Lung microvascular endothelial cell (primary cell): Measurements from ENCODE around the gene UROD. TPM values are rescaled to one million over a fixed set of nuclear protein-coding genes. Genes with fewer than 3 reads are reported as not detected.
"Not testable (repeated sequence)": the region's sequence is repeated elsewhere in the genome, so short reads cannot be mapped to it uniquely, and the experiment has no call there.

Experiments
- DNase-seq, 2 donors: peaks; one replicate each; pipeline versions ENCODE4 v3.0.0 to v3.0.0-alpha.2; 2010; ENCODE audit warnings: low read depth in 2 of 2
- total RNA-seq: library from RNA; depleted of rRNA; stranded (reverse); fragments of >200 nt; gene quantifications from 2 replicates; pipeline ENCODE4 v1.2.1, GENCODE V29; 2014

UROD gene
- total RNA-seq, 1 donor from 2014 or later, result 240 TPM

- no peak for DNase-seq
Measured at GRCh38 chr1:45038661-45039364, 26.8 kb downstream of the UROD start.

- DNase-seq, result no peak
Measured at GRCh38 chr1:45040297-45040696, 28.2 kb downstream of the UROD start.

- no peak for DNase-seq
Measured at GRCh38 chr1:45043094-45043493, 31.0 kb downstream of the UROD start.

DNA sequence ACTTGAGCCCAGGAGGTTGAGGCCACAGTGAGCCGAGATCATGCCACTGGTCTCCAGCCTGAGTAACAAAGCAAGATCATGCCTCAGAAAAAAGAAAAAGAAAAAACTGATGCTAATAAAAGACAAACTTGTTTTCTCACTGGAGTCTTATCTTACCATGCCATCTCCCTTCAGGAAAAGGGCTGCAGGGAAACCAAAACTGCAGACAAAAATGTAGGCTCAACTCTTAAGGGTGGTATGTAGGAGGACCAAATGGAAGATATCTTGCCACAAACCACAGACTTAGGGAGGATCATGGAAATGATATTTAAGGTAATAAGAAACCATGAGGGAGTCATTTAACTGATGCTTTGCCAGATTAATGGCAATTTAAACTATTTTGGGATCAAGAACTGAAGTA lies 32.9 kb downstream of the UROD start:
- no peak for DNase-seq

- no peak for DNase-seq
Measured at GRCh38 chr1:45047032-45047431, 35.0 kb downstream of the UROD start.

DNA sequence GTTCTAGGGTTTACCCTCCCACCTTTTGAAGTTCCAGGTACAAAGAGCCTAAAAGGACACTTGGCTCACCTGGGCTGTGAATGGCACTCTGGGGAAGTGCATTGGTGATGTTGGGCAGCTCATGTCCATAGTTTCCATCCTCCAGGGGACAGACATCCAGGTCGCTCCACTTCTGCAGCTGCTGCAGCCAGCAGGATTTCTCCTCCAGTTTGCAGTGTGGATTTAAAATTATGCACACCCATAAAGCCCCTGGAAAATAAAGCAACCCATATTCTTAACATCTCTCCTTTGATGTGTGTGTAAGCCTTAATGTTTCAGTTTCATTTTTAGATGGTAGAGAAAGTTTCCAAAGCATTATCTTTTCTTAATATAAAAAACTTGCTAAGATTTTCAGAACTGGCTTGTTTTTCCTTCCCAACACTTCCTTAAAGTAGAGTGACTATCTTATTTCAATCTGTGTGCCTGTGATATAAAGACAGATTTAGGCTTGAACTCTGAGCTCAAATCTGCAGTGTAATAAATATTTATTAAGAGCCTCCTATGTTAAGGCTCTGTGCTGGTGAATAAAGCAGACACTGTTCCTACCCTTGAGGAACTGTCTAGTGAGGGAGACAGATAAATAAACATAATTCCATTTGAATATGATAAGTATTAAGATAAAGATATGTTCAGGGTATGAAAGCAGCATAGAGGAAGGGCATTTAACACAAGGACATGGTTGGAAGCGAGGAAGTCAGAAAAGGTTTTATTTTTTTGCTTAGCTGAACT lies 39.1 kb downstream of the UROD start:
- no peak for DNase-seq

GRCh38 chr1:45057542-45057941 lies 45.5 kb downstream of the UROD start:
- no peak for DNase-seq

GRCh38 chr1:45059829-45060228 lies 47.8 kb downstream of the UROD start:
- DNase-seq, result no peak

DNA sequence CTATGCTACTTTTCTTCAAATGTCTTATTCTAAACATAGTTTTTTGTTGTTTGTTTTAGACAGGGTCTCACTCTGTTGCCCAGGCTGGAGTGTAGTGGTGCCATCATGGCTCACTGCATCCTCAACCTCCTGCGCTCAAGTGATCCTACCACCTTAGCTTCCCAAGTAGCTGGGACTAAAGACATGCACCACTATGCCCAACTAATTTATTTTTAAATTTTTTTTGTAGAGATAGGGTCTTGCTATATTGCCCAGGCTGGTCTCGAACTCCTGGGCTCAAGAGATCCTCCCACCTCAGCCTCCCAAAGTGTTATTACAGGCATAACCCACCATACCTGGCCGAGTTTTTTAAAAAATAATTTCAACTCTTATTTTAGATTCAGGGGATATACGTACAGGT lies 50.4 kb downstream of the UROD start:
- not testable (repeated sequence) for DNase-seq

DNA sequence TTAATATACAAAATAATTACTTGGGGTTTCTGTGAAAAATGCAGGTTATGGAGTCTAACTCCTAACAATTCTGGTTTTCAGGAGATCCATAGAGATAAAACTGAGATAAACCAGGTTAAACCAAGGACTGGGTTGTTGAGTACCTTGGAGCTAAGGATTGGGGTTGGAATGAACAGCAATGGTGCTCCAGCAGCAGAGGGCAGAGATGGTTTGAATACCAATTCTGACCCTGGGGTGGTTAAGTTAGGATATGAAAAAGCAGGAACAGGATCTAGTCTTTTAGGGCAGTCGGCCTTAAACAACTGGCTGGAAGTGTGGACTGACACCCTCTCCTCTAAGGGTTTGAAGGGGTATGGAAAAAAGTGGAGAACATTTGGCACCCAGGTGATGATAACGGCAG lies 53.0 kb downstream of the UROD start:
- DNase-seq, result no peak

Other genes with a start within 250 kb of the UROD start
- 1,295 and 1,557 TPM in 2 replicates for gene RPS8, start 236.7 kb upstream of the UROD start, total RNA-seq
- gene BEST4, start 224.1 kb upstream of the UROD start, total RNA-seq, result under 0.01 TPM in 1 of 2 replicates, not detected in the other
- gene PLK3, start 211.9 kb upstream of the UROD start, total RNA-seq, result 10.0 and 22.4 TPM in 2 replicates
- gene DYNLT4, start 204.9 kb upstream of the UROD start, total RNA-seq, result under 0.01 and 0.40 TPM in 2 replicates
- 4.4 and 6.0 TPM in 2 replicates for gene BTBD19, start 203.7 kb upstream of the UROD start, total RNA-seq
- under 0.01 TPM in 2 replicates for gene PTCH2, start 169.0 kb upstream of the UROD start, total RNA-seq
- 15.3 and 16.1 TPM in 2 replicates for gene EIF2B3, start 25.7 kb upstream of the UROD start, total RNA-seq
- 17.7 and 19.6 TPM in 2 replicates for gene HECTD3, start 930 bp upstream of the UROD start, total RNA-seq
- gene ZSWIM5, start 194.4 kb downstream of the UROD start, total RNA-seq, result 4.8 and 10.1 TPM in 2 replicates